Astrocyte (in vitro differentiated cells and primary cell): Measurements from ENCODE around the gene TRMU.
"Not testable (repeated sequence)": the region's sequence is repeated elsewhere in the genome, so short reads cannot be mapped to it uniquely, and the experiment has no call there.

Experiments
- CTCF ChIP-seq: IDR thresholded peaks from 2 replicates; pipeline ENCODE4 v1.5.1; 2011; ENCODE audit warnings: low read depth, mild to moderate bottlenecking, inconsistent platforms, low read length, moderate library complexity; ENCODE audit not compliant: insufficient read depth
- EZH2 ChIP-seq: IDR thresholded peaks from 2 replicates; pipeline ENCODE4 v1.6.1; 2012; ENCODE audit warnings: mild to moderate bottlenecking, low read length, inconsistent platforms; ENCODE audit not compliant: insufficient read depth

GRCh38 chr22:46312848-46313247, 22.7 kb upstream of the TRMU start:
- TF ChIP-seq CTCF, EZH2: not testable (repeated sequence)
